Stimulated activated CD8-positive, alpha-beta memory T cell treated with anti-CD3 and anti-CD28 coated beads, Interleukin-15, amount 100 ng/mL, for 24 hours (primary cell): Measurements from ENCODE around the gene SPAG16.

Experiments used
- DNase-seq: peaks from one replicate; pipeline ENCODE4 v3.0.0-alpha.2; 2020; ENCODE audit warnings: low read depth

The SPAG16 gene

DNA sequence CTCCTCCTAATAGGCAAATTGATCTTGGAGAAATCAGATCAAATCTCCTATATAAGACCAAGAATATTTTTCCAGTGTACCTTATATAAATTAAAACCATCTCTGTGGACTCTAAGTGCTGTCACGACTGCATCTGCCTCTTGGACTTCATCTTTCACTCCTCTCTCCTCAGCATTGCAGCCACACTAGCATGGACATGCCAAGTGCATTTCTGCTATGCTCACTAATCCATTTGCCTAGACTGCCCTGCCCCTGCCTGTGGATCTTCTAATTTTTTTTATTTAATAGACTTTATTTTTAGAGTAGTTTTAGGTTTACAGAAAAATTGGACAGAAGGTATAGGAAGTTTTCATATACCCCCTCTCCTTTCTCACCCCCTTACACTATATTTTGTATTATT is 979.9 kb downstream of the SPAG16 start:
- DNase-seq, result no peak

DNA sequence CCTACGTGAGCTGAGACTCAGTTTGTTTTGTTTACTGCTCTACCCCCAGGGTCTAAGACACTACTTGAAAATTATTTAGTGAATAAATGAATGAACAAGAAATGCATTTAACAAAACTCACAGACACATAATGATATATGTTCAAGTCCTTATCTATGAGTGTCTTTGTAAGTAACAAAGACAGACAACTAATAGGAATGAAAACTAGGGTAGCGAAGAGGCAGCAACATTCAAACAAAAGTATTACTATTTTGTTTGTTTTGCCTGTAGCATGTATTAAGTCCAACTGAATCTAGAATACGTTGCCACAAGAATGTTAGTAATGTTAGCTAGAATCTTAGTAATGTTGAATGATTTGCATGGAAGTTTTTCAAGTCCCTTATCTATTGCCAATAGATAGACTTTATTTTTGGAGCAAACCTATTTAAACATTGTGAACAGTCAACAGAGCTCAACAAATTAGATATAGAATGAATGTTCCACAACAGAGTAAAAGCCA is 981.8 kb downstream of the SPAG16 start:
- no peak for DNase-seq

DNA sequence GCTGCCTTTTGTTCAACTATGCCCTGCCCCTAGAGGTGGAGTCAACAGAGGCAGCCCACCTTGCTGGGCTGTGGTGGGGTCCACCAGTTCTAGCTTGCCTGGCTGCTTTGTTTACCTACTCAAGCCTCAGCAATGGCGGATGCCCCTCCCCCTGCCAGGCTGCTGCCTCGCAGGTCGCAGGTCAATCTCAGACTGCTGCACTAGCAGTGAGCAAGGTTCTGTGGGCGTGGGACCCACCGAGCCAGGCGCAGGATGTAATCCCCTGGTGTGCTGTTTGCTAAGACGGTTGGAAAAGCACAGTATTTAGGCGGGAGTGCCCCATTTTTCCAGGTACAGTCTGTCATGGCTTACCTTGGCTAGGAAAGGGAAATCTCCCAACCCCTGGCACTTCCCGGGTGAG is 993.6 kb downstream of the SPAG16 start:
- DNase-seq, result no peak

DNA sequence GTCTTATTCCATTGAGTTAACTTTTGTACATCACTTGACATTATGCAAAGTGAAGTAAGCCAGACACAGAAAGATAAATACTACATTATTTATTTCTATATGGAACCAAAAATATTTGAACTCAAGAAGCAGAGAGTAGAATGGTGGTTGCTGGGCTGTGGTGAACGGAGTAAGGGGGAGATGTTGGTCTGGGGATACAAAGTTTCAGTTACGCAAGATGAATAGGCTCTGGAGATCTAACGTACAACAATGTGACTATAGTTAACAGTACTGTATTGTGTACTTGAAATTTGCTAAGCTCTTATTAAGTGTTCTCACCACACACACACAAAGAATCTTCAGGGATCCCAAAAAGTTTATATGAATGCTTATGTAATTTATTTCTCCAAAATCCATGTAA is 1001.7 kb downstream of the SPAG16 start:
- DNase-seq, result no peak

DNA sequence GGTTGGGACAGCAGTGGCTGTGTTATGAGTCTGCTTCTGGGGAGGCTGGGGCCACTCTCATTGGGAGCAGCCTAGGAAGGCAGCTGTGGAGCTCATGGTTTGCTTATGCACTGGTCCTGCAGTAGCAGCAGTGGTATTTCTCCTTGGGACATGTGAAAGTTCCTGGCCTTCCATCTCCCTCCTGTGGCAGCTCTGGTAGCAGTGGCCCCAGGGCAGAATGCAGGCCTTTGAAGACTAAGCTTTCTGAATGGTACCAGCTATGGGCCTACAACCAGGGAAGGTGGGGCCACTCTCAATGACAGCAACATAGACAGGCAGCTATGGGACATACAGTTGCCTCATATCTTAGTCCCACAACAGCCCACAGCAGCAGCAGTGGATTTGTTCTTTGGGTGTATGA is 1009.3 kb downstream of the SPAG16 start:
- DNase-seq, result no peak

DNA sequence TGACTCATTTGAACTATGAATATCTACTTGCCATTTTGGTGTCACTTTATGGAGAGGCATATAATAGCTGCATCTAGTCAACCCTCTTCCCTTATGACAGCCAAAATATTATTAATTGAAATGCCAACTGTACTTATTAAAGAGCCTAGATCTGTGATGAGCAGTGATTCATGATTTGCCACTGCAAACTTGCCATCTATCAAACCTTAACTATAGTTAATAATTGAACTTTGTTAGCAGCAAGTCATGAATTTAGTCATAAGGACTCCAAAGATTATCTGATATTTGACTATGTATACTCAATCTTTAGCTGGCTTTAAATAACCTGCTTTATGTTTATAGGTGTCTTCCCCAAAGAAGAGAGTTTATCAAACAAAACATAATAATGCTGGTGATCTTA is 1010.2 kb downstream of the SPAG16 start:
- DNase-seq, result no peak

DNA sequence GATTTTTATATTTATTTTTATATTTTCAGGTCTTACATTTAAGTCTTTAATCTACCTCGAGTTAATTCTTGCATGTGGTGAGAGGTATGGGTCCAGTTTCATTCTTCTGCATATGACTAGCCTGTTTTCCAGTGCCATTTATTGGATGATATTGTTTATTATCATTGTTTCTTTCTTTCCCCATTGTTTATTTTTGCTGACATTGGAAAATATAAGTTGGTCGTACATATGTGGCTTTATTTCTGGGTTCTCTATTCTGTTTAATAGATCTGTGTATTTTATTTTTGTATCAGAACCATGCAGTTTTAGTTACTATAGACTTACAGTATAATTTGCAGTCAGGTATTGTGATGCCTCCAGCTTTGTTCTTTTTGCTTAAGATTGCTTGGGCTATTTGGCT is 1013.2 kb downstream of the SPAG16 start:
- DNase-seq, result no peak

DNA sequence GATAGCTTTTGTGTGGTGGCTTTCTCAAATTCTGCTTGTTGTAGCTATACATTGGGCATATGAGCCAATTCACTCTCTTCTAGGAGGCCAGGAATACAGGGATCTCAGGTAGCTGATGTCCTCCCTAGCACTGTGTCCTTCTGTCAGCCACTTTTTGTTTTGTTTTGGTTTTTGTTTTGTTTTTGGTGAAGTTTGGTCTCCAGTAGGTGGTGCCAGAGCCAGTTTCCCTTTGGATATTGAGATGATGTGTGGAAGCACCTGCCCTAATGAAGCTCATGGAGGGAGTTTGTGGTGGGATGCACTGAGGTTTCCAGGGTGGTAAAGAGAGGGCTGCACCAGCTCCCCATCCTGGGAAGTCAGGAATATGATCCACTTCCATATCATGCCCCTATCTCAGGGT is 1026.1 kb downstream of the SPAG16 start:
- no peak for DNase-seq

DNA sequence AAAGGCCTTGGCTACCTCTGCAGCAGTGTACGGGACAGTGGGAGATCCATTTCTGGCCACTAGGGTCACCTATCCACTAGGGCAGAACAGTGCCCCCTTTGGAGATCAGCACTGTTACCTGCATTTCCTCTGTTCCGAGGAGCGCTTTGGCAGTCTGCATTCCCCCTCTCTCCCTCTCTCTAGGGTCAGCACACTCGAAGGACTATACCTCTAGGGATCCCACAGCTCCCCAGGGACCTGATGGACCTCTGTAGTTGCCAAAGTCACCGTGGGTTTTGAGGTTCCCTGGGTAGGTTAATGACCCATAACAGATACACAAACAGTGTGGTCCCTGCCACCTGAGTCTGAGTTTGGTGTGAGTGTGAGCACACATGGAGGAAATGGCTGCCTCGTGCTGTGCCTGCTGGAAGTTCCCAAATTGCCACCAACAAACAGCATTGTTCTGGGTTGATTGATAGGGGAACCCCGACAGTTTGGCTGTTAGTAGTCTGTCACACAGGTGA is 1026.8 kb downstream of the SPAG16 start:
- no peak for DNase-seq

DNA sequence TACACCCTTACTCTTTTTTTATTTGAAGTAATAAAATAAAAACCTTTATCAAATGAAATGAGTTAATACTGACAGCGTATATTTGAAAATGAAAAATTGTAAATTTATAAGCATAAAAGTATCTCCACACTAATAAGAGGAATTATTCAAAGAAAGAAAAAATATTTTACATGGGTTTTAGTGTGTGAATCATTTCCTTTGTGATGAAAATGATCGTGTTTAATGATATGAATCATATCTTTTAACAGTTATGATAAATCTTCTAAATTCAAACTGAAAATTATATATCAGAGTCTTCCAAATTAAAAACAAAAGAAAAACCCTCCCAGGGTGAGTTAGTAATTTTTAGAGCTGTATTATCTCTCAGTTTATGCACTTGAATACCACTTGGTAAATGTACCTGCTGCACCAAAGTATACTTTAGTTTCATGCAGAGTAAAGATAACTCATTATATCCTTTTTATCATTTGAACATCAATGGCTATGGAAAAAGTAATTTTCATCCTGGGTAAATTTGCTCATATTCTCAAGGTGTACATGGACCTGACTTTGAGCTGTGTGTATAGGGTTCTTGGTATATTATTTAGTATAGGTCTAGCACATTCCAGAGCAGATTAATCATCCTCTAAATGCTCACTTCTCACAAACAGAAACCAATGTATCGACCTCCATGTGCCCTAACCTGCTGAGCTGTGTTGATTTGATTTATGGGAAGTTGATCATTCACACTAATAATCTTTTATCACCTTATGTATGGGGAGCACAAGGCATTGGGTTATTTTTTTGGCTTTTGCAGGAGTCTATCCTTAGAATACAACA is 1027.9 kb downstream of the SPAG16 start:
- DNase-seq, result no peak

DNA sequence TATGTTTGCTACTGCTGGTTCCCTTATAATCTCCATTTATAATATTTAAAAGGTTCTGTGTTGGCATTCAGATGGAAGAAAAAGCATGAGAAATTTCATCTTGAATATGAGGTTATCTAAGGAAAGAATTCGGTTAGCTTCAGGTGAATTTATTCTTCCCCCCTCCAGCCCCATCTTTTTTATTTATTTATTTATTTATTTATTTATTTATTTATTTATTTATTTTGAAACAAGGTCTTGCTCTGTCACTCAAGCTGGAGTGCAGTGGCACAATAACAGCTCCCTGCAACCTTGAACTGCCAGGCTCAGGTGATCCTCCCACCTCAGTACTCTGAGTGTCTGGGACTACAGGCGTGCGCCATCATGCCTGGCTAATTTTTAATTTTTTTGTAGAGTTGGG is 1031.1 kb downstream of the SPAG16 start:
- DNase-seq, result no peak

DNA sequence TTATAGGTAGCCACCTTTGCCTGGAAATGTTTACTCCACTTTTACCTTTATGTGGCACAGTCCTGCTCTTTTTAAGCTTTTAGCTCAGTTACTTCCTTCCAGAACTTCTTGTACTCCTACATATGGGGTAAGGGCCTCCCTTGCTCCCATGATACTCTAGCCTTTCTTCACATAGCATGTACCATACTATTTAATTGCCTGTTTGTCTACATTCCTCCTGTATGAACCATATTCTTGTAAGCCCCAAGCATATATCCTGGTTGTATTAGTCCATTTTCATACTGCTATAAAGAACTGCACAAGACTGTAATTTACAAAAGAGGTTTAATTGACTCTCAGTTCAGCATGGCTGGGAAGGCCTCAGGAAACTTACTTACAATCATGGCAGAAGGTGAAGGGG is 1035.9 kb downstream of the SPAG16 start:
- DNase-seq, result no peak

DNA sequence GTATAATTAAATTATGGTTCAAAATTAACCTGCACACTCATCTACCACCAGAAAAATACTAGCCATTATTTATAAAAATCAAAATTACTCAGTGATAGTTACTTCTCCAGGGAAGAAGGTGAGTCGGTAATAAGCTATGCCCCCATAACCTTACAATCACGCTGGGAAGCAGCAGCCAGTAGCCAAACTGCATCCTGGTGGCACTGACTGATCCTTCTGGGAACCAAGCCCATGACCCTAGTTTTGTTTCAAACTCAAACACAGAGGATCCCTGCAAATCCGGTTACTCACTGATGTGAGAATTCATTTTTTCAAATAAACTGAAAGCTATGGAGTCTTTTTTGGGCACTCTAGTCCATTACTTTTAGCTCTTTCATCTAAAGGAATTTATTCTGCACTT is 1038.4 kb downstream of the SPAG16 start:
- no peak for DNase-seq

DNA sequence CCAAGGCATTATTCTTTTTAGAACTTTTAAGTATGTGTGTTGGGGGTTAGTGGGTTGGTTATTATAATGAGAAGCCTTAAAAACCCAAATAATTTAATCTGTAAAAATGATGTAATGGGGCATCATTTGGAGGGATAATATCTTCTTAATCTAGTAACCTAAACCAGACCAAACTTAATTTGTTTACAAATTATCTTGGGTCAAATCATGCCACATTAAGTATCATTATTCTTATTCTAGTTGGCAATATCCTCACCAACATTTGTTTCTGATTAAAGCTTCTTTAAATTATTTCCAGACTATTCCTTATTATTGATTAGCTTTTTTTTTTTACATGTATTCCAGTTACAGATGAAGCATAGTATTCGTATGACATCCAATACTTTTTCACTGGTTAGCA is 1041.1 kb downstream of the SPAG16 start:
- no peak for DNase-seq

DNA sequence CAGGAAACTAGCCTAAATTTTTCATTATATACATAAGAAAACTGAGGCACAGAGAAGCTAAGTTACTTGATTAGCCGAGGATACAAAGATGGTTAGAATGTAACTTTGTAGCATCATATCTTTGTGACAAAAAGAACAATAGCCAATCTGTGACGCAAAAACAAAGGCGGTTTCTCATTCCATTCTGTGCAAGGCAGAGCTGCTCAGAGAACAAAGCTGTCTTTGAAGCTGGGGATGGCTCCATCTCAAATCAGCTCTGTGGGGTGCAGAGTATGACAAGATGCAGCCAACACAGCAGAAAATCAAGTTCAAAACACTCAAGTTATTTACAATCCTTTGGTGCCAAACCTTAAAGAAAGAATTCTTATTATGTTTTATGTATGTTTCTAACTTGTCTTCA is 1044.7 kb downstream of the SPAG16 start:
- DNase-seq, result no peak

DNA sequence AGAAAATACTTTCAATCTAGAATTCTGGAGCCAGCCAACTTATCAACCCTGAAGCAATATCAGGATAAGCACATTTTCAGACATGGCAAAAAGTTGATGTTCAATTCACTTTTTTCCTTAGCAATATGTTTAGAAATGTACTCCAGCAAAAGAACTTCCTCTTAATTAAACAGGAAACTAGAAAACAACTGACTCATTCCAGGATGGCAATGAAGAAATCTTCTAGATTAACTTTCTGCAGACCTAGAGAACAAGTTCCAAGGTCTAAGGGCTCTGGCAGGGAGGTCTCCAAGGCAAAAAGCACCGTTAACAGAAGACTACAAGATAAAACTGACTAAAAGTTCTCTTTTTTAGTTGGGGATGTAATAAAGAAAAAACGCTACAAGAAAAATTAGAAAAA is 1057.4 kb downstream of the SPAG16 start:
- no peak for DNase-seq

DNA sequence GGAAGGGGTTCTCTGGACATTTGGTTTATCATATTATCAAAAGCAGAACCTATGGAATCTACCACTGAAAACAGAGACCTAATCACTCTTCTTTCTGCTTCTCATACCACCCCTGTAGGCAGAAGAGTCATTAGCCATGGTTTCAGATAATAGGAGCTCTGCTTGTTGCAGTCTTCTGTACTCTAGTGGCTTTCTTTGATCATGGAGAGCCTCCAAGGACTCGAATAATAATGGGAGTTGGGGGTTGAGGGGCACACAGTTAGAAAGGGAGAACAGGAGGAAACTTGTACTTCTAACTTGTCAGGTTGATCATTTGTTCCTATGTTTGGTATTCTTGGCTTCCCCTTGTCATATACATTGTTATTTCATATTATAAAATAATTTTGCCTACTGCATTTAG is 1074.2 kb downstream of the SPAG16 start:
- no peak for DNase-seq

DNA sequence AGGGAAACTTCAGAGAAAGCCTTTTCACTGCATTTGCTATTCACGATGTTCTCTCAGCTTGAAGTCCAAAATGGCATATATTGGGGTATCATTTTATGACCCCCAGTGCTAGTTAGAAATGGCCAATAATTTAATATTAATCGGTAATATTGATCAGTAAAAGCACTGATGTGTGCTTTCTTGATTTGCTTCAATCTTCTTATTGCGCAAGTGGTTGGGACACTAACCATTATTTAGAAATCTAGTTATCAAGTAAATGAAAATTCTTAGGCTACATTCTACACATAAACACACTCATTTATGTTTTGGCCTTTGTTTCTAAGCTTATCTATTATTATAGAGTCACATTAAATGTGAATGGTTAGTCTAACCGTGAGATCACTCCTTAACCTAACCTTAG is 1076.9 kb downstream of the SPAG16 start:
- no peak for DNase-seq

DNA sequence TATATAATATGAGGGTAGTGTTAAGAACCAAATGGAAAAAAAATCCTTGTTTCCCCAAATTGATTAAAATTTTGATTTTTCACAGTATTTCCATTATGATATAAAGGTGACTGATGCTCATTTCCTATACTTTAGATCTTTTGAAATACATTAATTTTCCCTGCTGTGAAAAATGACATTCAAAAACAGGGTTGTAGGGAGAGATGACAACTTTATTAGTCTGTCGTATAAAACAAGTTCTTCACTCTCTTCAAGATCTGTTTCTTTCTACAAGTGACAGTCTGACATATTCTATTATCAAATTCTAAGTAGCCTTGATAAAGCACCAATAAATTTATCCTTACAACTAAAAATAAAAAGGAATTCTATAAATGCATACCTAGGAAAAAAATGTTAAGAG is 1081.3 kb downstream of the SPAG16 start:
- DNase-seq, result no peak

DNA sequence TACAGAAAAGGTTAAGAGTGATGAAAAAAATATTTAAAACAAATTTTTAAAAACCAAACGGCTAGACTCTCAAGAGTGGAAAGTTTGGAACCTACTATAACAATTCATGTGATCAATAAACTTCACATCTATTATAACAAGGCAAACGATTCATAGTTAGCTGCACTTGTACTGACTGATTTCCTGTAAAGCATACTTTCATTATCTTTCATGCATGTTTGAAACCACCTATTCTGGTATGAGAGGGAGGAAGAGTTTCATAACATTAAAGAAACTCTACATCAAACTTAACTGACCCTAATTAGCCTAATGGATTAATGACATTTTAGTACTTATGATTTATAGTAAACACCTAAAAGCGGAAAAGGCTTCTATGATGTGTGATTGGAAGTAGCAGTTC is 1082.9 kb downstream of the SPAG16 start:
- DNase-seq, result no peak

DNA sequence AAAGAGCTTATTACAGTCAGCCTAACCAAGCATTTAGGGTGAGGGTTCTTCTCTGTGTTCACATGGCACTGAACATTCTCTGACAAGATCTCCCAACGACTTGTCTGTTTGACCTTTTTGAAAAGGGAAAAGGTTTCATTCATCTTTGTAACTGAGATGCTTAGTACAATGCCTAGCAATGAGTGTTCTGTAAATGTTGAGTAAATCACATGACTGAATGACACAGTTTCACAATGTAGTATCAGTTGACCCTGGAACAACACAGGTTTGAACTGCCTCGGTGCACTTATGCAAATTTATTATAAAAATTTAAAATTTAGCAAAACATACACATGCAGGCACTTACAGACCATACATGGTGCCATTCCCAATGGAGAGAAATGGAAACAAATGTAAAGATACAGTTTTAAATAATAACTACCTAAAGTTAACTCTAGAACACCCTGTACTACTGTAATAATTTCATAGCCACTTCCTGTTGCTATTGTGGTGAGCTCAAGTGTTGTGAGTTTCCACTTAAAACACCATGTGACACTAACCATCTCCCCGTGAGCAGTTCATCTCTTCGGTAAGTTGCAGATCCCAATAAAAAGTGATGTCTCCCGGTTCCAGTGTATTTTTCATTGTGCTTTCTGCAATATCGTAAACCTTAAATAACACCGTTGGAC is 1092.5 kb downstream of the SPAG16 start:
- no peak for DNase-seq

DNA sequence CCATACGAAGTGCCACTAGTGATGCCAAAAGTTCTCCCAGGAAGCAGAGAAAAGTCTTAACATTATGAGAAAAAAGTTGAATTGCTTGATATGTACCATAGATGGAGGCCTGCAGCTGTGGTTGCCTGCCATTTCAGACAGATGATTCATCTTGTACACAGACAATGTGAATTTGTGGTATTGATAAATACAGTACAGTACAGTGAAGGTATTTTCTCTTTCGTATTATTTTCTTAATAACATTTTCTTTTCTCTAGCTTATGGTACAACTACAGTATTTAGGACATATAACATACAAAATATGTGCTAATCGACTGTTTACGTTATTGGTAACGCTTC is 1093.0 kb downstream of the SPAG16 start:
- DNase-seq, result no peak

DNA sequence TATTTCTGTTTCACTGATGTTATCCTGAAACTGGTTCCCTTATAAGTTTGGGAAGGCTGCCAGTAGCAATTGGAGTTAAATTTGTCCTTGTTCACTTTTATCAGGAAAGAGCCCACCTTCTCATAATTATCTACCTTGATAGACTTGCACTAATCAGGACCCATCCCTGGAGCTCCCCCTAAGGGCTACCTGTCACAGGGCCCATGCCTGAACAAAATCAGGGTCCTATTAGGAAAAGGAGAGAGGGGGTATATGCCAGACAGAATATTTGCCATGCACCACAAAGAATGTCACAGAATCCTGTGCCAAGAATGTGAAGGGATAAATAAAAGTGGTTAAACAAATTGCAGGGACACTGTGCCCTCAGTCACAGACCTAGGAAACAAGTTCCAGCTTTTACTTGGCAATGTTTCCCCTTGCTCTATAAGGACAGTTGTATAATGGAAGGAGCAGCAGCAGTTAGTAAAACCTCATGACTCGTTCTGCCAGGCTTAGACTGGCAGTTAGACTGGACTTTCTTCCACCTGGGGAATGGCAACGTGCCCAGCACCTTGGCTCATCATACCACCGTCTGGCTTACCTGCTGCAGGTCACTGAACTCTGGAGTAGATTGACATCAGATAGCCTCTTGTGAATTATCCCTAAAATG is 1094.3 kb downstream of the SPAG16 start:
- no peak for DNase-seq
